TTC549 (cell line): Measurements from ENCODE around the gene RHEX.

Source experiments
- FAIRE-seq: peaks from 2 replicates; lab custom pipeline; 2012; peaks lifted over from hg19 to GRCh38; lab: Jason Lieb, UNC

RHEX gene

GRCh38 chr1:206094024-206094423, 41.1 kb downstream of the RHEX start:
- no peak for FAIRE-seq

DNA sequence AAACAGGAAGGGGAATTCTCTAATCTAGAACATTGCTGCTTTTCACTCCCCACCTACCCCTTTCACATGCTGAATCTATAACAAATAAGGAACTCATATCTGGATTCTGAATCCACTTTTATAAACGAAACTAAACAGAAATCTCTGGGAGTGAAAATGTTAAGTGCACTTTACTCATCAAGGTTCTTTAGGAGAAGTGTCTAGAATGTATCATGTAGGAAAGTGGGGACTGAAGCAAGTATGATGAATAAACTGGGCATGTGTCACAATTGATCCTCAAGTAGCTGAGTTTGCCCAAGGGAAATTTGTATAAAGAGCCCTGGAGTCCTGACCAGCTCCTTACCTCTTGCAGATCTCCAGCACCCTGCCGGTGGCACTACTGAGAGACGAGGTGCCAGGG, 44.4 kb downstream of the RHEX start:
- no peak for FAIRE-seq

DNA sequence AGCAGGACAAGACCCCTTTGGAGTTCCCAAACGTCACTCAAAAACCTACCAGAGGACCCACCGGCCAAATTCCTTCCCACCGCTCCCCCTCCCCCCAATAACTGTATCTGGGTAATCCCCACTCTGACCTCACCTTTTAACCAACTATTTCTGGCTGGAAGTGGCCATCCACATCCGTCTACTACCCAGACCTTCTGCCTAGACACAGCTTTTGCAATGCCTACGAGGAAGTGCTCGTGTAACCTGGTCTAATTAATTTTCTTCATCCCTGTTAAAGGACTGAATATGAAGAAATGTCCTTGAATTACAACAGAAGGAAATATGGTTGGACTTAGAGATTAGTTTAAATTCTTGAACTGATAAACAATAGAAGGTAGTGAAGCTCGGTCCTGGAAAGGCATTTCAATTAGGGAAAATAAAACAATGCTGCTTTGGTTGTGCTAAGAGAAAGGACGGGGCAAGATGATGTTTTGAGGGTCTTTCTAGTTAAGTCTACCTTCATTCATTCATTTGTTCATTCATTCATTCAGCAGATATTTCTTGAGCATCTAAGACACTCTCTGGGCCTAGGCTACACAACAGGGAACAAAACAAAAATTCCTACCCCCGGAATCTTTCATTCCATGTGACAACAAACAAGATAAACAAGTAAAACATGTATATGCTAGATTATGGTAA, 45.4 kb downstream of the RHEX start:
- no peak for FAIRE-seq

DNA sequence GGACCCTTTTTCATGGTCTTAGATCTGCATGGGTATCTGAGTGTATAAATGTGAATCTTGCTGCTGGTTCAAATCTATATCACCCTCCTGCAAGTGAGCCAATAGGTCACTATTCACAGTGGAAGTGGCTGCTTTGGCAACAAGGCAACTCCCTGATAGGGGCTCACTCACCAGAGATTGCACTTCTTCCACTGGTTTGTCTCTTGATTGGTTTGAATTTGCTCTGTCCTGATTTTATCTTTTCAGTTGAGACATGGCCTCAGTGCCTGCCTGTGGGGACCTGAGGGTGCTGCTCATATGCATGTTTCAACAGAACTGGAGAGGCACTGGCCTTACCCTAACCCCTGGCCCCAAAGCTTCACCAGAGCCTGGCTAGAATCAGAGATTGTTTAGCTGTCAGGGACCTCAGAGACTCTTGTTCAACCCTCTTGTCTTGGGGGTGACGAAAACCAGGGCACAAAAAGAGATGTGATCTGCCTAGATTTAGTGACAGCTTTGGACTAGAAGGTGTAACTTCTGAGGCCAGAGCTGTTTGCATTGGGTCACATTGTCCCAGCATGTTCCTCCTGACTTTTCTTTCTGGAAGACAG, 47.3 kb downstream of the RHEX start:
- FAIRE-seq, result no peak

DNA sequence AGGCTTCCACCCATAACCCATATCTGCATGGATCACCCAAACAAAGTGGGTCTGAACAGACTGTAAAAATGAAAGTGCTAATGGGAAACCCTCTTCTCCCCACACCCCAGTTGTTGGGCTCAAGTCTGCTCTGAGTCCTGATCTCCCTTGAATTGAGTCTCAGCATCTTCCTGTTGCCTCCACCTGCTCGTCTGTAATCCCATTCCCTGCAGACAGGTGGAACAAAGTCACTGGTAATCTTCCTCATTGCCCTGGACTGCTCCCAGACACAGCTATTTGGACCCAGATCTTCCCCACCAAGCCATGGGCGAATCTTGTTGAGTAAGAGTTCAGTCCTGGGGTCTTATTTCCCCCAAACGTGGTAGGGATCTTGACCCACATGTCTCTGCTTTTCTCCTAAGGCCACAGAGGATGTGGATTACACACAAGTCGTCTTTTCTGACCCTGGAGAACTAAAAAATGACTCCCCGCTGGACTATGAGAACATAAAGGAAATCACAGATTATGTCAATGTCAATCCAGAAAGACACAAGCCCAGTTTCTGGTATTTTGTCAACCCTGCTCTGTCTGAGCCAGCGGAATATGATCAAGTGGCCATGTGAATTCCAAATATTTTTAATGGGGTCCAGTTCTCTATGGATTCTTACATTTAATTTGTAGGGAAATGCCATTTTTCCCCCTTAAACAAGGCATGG, 48.5 kb downstream of the RHEX start:
- FAIRE-seq, result no peak

DNA sequence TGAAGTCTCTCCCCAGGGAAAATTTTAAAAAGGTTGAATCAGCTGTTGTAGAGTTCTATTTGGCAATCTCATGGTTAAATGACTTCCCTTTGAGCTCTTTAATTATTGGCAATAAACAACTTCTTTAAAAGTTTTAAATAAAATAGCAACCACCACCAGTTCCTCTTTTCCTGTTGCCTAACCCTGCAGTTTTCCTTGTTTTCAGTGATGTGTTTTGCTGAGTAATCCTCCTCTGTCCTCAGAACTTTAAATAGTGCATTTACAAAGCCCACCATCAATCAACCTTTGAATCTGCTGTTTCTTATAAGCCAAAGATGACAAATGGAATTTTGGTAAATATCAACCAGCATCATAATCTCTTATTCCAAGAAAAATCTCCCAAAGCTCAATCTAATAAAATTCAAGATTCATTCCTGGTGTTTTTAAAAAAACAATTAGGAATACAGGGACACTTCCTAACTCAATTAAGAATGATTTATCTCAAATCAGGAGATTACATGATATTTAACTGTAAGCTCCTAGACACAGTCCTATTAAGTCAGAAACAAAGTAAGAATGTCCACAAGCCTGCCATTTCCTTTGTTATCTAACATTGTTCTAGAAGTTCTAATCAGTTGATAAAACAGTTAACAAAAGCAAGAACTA, 49.4 kb downstream of the RHEX start:
- no peak for FAIRE-seq

GRCh38 chr1:206103979-206104378, 51.0 kb downstream of the RHEX start:
- no peak for FAIRE-seq

DNA sequence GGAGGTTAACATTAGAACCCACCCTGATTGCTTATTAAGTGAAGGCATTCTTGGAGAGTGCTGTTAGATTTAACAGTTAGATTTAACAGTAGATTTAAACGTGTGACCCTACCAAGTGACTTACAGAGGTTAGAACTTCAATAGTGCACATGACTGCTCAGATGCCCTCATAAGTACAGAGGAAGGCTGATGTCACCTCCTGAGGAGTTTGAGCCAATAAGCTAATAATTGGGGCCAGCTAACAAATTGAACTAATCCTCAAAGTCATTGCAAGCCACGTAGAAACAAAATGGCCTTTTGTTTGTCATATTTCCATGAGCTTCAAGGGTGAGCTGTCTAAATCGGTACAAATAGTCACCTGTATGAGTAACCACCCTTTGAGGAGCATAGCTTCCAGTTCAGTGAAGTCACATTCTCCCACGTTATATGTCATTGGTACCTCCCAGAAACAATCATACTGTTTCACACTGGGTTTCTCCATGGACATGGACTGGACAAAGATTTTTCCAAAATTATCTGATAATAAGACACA, 52.6 kb downstream of the RHEX start:
- no peak for FAIRE-seq

- peak; percentile 91 for FAIRE-seq
These were observed 53.6 kb downstream of the RHEX start for GRCh38 chr1:206106328-206107167.

GRCh38 chr1:206107168-206107544, 54.2 kb downstream of the RHEX start:
- no peak for FAIRE-seq

DNA sequence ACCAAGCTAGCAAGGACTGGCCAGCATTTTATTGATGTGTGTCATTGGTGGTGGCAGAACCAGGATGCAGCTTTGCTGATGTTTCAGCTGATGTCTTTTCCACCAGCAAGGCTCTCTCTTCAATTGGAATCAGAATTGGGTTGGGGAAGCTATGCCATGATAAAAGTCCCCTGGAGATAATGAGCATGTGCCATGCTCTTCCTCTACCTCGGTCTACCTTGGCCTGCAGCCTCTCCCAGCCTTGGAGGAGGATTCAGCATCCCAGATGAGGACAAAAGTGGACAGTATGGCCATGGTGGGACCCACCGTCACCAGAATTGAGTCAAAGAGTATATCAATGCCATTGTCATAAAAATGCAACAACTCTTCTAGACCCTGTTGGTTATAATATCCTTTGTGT, 55.7 kb downstream of the RHEX start:
- no peak for FAIRE-seq

- FAIRE-seq, result no peak
These were observed 56.7 kb downstream of the RHEX start for GRCh38 chr1:206109718-206110117.

GRCh38 chr1:206110161-206110560, 57.2 kb downstream of the RHEX start:
- FAIRE-seq, result no peak

DNA sequence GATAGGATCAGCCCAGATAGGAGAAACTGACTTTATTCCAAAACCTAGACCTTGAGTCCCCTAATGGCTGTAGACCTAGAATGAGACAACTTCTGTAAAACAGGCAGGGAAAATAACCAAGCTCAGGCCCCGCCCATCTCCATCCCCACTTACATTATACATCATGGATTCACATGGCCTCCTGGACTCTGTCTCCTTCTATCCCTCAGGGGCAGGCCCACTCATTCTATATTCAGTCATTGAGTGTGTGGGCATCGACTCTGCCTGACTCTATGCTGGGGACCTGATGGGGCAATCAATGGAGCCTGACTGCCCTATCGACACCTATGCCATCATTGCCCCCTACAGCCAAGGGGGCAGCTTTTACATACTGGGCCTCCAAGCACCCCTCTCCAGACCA, 57.8 kb downstream of the RHEX start:
- FAIRE-seq, result no peak

DNA sequence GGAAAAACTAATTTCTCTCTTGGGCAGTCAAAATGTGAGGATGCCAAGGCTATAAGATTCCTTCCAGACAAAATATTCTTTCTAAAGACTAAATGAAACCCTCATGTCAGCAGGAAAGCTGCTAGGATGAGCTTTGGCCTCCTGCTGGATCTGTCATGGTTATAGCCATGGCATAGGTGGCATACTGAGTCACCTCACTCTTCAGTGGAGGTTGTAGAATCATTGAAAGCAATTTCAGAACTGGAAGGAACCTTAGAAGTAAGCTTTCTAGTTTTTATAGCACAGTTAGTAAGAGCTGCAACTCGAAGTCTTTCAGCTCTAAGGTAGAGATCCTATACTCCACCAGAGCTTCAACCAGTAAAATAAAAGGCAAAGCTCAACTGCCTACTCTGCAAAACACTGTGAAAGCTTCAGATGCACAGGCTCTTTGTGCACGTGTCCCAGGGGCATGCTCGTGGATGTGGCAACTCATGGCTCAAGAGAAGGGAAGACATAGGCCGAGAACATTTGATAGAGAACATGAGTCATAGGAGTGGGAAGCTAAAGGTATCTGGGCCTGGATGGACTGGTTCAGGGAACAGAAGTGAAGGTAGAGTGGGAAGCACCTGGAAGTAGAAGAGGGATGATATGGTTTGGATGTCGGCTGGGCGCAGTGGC, 58.4 kb downstream of the RHEX start:
- no peak for FAIRE-seq

DNA sequence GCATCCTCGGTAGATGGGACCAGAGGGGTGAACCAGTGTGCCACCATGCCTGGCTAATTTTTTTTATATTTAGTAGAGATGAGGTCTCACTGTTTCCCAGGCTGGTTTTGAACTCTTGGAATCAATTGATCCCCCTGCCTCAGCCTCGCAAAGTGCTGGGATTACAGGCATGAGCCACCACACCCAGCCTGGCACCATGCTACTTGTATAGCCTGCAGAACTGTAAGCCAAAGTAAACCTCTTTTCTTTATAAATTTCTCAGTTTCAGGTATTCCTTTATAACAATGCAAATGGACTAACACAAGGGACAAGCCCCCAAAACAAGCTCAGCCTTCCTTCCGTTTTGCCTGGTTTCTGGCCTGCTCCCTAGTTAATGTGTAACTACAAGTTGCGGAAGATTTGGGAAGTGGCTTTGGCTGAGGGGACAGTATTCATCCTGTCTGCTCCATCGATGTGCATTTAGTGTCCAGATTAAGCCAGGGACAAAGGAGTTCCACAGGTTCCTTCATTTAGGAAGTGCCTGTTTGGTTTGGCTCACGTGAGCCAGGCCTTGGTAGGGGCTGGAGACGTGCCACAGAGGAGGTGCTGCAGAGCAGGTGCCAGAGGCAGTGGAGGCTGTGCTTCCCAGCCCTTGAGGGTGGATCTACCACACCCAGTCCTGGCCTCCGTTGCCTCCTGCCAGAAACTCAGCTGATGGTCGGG, 59.8 kb downstream of the RHEX start:
- no peak for FAIRE-seq

DNA sequence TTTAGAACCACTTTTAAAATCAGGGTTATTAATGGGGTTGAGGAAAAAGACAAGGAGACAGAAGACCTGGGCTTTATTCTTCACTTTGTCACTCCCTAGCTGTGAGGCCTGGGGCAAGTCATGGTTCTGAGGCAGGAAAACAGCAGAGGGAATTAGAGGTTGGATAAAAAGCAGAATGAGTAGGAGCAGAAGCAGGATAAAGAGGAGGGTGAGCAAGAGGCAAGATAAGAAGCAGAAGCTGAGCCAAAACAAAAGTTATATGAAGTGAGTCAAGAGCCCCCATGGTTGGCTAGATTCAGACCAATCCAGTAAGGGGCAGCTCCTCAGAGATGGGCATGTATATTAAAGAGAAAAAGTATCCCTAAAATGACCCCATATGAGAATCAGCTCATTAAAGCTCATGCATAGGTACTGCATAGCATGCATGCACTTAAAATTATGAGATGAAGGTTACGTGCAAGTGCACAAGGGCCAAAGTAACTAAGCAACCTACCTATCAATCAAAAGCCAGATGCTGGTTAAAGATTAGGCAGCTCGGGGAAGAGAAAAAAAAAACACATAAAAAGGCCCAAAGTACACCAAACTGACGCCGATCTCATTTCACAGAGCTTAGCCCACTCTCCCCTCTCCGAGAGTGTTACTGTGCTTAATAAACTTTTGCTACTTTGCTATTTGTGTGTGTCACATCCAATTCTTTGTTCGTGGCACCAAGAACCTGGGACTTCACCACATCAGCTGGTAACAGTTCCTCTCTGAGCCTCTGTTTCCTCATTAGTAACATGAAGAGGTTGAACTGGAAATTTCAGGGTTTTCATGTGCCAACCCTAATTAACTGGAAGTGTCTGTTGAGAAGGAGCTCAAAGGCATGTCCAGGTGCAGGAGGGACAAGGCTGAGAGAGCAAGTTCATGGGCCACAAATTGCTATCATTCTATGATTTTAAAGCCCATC, 62.0 kb downstream of the RHEX start:
- no peak for FAIRE-seq

DNA sequence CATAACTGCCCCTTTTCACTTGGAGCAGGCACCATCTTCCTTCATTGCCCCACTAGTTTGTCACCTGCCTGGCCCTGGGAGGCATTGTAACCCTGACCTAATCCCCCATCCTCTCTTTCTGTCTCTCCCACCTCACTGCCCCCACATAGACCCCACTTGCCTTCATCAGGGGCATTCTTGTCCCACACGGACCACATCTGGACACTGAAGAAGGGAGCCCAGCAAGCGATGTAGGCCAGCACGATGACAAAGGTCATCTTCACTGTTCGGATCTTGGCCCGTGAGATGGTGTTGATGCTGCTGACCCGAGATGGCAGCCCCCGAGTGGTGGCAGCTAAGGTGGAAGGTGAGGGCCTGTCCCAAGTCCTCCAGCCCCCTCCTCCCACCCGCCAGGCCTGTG, 62.8 kb downstream of the RHEX start:
- FAIRE-seq, result no peak

DNA sequence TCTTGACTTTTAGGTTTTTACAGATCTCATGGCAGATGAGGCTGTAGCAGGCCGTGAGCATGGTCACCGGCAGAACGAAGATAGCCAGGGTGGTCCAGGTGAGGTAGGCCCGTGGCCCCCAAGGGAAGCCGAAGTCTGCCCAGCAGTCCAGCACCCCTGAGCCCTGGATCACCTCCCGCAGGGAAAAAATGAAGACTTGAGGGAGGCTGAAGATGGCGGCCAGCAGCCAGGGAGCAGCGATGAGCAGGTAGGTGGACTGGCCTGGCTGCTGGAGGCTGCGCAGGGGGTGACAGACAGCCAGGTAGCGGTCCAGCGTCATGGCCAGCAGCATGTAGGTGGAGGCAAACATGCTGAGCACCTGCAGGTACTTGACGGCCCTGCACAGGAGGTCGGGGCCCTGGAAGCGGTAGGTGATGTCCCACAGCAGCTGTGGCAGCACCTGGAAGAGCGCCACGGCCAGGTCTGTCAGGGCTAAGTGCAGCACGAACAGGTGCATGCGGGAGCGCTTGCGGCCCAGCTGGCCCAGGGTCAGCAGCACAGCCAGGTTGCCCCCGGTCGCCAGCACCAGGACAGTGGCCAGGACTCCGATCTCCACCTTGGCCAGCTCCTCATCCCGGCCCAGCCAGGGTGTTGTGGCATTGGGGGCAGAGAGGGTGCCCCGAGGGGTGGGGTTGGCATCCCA, 63.4 kb downstream of the RHEX start:
- no peak for FAIRE-seq

- no peak for FAIRE-seq
These were observed 63.8 kb downstream of the RHEX start for GRCh38 chr1:206116873-206117150.
